Stimulated activated effector memory CD8-positive, alpha-beta T cell treated with anti-CD3 and anti-CD28 coated beads, Interleukin-12 subunit alpha, Interleukin-12 subunit beta, amount 100 ng/mL, for 72 hours (primary cell): ENCODE data around the gene MRFAP1.
A peak's percentile ranks its signal among the peaks of the same experiment; 100 is the strongest.
"Not testable (repeated sequence)": the region's sequence is repeated elsewhere in the genome, so short reads cannot be mapped to it uniquely, and the experiment has no call there.

Experiments used
- ATAC-seq: fragments of 150-1000 bp; cut with Tn5 transposase; 2 replicates; pipeline ENCODE4 v1.10.0; 2021
- DNase-seq, 2 donors: peaks; one replicate each; pipeline ENCODE4 v3.0.0; 2021 to 2022; ENCODE audit warnings: low spot score in 2 of 2
- H3K27ac Mint-ChIP-seq: one replicate; pipeline ENCODE4 v1.8.0; 2022; ENCODE audit warnings: mild to moderate bottlenecking, mixed read lengths
- H3K36me3 Mint-ChIP-seq: one replicate; pipeline ENCODE4 v1.8.0; 2022; ENCODE audit warnings: mild to moderate bottlenecking, mixed read lengths
- H3K4me1 Mint-ChIP-seq: one replicate; pipeline ENCODE4 v1.8.0; 2022; ENCODE audit warnings: mixed read lengths
- H3K4me3 Mint-ChIP-seq: one replicate; pipeline ENCODE4 v1.8.0; 2022; ENCODE audit warnings: mild to moderate bottlenecking, mixed read lengths
- H3K9me3 Mint-ChIP-seq: one replicate; pipeline ENCODE4 v1.8.0; 2022; ENCODE audit warnings: mixed read lengths

The MRFAP1 gene

DNA sequence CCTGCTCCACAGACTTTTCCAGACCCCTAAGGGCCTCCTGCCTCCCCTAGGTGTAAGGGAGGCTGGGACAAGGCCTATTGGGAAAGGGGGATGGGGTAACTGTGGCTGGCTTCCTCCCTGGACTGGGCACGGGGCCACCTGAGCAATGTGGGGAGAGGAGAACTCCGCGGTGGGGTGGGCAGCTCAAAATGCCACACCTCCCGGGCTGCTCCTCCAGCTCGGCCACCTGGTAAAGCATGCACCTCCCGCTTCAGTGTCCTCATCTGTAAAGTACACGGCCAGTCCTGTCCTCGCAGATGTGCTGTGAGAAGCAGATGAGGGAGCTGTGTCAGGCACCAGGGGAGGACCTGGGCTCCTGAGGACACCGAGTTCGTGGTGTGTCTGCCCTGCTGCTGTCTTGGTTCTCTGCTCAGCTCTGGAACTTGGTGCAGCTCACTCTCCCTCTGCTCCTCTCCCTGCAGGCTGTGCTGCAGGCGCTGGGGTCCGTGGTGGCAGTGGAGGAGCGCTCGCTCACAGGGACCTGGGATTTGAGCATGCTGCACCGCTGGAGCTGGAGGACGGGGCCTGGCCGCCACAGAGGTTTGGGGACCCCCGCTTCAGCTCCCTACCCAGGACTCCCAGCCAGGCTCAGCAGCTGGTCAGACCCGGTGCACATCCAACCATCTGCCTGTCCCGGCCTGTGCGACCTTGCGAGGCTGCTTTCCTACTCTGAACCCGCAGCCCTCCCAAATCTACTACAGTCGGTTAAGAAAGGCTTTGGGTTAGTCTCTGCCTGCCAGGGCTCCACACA is 20.8 kb upstream of the MRFAP1 start:
- DNase-seq (no peak), ATAC-seq (peak; percentile 38)
- H3K4me3 Mint-ChIP-seq, result no peak overlapping the region
- H3K36me3 Mint-ChIP-seq, result peaks cover 44% of the 10 kb centered on the region
- peak overlapping the region; percentile 32 for H3K27ac Mint-ChIP-seq
- H3K4me1 Mint-ChIP-seq, result no peaks in the 10 kb centered on the region
- H3K9me3 Mint-ChIP-seq, result no peaks in the 10 kb centered on the region

DNA sequence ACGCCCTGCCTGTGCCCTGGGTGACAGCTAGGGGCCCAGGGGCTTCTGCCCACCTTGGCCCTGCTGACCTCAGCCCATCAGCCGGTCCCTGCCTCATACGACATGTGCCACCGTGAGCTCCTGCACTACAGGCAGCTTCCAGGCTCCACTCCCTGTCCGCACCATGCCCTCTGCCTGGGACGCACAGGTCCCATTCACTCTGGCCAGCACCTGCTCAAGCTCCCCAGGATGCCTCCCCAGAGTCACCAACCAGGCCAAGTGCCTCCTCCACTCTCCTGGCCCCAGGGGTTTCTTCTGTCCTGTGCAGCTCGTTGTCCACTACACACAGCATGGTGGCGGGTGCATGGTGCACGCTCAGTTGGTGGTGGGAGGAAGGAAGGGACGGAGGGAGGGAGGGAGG is 20.2 kb upstream of the MRFAP1 start:
- Mint-ChIP-seq H3K9me3 (no peaks in the 10 kb centered on the region), H3K36me3 (peaks cover 37% of the 10 kb centered on the region)

DNA sequence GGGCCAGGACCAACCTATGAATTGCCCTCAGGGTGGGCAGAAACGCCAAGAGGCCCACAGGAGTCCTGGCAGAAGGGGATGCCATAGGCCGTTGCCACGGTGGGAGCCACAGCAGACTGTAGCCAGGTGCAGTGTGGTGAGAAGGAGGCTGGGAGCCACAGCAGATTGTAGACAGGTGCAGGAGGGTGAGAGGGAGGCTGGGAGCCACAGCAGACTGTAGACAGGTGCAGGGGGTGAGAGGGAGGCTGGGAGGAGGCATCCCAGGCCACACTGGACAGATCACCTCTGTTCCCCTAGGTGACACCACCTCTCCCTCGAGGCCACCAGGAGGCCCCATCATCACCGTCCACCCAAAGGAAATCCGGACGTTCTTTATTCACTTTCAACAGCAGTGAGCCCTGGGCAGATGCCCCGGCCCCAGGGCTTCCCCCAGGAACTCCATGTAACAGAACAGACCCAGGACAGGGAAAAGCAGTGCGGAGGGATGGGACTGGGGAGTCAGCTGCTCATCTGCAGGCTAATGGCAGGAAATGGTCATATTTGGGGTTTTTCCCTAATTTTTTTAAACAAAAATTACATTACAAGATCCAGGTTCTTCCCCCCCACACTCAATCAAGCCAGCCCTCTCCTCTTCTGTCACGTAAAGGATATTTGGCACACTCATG is 19.5 kb upstream of the MRFAP1 start:
- Mint-ChIP-seq H3K4me3 (no peak overlapping the region), H3K27ac (peak overlapping the region; percentile 26), H3K36me3 (peaks cover 30% of the 10 kb centered on the region), H3K9me3 (no peaks in the 10 kb centered on the region), H3K4me1 (no peaks in the 10 kb centered on the region)
- DNase-seq, result no peak
- peak; percentile 26 for ATAC-seq

More for the DNA sequence above, 20.2 kb upstream of the MRFAP1 start:
- no peak for ATAC-seq
- Mint-ChIP-seq H3K27ac (peak overlapping the region; percentile 32), H3K4me3 (no peak overlapping the region), H3K4me1 (no peaks in the 10 kb centered on the region)
- no peak for DNase-seq

DNA sequence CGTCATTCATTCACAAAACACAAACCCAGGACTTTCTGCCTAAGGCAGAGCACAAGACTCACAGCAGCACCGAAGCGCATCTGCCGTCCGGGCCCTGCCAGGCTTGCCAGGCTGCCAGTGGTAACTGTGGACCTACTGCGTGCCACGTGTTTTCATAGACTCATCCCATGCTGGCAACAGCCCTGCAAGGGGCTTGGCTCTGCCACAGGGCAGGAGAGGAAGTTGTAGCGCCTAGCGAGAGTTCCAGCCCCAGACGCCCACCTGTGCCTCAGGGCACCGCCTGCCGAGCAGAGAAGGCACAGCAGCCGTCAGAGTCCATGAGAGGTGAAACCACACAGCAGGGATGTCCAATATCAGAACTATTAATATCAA is 18.9 kb upstream of the MRFAP1 start:
- DNase-seq (no peak), ATAC-seq (no peak)
- no peak overlapping the region for H3K4me3 Mint-ChIP-seq
- H3K4me1 Mint-ChIP-seq, result no peaks in the 10 kb centered on the region
- no peaks in the 10 kb centered on the region for H3K9me3 Mint-ChIP-seq
- H3K27ac Mint-ChIP-seq, result no peak overlapping the region
- peaks cover 25% of the 10 kb centered on the region for H3K36me3 Mint-ChIP-seq

DNA sequence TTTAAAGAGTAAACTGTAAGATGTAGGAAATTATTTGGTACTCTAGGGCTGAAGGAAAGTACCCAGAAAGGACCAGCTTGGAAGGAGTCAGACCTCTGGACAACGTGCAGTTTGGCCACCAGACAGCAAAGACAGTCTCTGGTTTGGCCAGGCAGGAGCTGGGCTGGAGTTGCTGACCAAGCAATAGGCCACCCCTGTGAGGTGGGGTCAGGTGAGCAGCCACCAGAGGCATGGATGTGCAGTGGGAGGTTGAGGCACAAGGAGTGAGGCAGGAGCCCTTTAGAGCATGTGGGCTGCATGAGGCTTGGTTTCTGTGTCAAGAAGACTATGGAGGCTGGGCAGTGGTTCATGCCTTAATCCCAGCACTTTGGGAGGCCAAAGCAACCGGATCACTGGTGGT is 17.7 kb upstream of the MRFAP1 start:
- no peak overlapping the region for H3K4me3 Mint-ChIP-seq
- H3K9me3 Mint-ChIP-seq, result no peaks in the 10 kb centered on the region
- peak overlapping the region; percentile 17 for H3K27ac Mint-ChIP-seq

DNA sequence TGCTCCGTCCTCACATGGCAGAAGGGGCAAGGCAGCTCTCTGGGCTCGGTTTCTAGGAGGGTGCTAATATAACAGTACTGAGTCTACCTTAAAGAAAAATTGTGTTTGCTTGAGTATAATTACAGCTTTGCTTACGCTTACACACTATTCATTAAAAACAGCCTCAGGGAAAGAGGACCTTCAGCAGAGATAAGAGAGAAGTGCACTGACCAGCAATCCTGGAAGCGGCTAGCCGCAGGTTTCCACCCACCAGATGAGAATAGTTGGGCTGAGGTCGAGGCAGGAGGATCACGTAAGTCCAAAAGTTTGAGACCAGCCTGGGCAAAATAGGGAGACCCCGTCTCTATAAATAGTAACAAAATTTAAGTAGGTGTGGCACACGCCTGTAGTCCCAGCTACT is 15.2 kb upstream of the MRFAP1 start:
- Mint-ChIP-seq H3K36me3 (no peaks in the 10 kb centered on the region), H3K4me3 (no peak overlapping the region), H3K27ac (no peak overlapping the region), H3K4me1 (no peaks in the 10 kb centered on the region), H3K9me3 (no peaks in the 10 kb centered on the region)
- ATAC-seq (no peak), DNase-seq (no peak)

More for the DNA sequence above, 17.7 kb upstream of the MRFAP1 start:
- DNase-seq (no peak), ATAC-seq (no peak)
- Mint-ChIP-seq H3K4me1 (no peaks in the 10 kb centered on the region), H3K36me3 (peaks cover 13% of the 10 kb centered on the region)

DNA sequence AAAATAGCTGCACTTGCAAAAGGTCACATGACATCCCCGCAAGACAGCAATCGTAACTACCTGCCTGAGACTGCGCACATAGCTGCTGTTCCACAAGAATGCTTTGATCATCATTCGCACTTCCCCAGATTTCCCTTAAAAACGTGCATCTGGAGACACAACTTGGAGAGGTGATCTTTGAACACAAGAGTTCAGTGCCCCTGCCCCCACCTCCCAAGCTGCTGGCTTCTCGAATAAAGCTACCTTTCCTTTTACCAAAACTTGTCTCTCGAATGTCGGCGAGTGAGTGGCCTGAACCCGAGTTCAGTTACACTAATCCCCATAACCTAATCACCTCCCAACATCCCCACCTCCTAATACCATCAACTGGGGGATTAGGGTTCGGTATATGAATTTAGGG is 14.4 kb upstream of the MRFAP1 start:
- Mint-ChIP-seq H3K9me3 (no peaks in the 10 kb centered on the region), H3K27ac (no peak overlapping the region), H3K4me3 (no peak overlapping the region), H3K36me3 (no peaks in the 10 kb centered on the region), H3K4me1 (no peaks in the 10 kb centered on the region)
- no peak for DNase-seq
- no peak for ATAC-seq

DNA sequence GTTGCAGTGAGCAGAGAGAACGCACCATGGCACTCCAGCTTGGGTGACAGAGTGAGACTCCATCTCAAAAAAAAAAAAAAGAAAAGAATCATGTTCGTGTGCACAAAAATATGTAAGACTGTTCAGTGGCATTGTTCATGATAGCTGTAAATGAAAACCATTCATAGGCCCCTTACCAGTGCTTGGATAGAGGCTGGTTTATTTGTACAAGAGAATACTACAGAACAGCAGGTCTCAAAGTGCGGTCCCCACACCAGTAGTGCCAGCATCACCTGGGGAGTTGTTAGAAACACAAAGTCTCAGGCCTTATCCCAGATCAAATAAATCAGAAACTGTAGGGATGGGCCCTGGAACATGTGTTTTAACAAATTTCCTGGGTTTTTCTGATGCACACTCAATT is 12.7 kb upstream of the MRFAP1 start:
- Mint-ChIP-seq H3K27ac (no peak overlapping the region), H3K4me1 (no peaks in the 10 kb centered on the region), H3K4me3 (no peak overlapping the region), H3K36me3 (no peaks in the 10 kb centered on the region), H3K9me3 (no peaks in the 10 kb centered on the region)
- no peak for DNase-seq
- ATAC-seq, result no peak

DNA sequence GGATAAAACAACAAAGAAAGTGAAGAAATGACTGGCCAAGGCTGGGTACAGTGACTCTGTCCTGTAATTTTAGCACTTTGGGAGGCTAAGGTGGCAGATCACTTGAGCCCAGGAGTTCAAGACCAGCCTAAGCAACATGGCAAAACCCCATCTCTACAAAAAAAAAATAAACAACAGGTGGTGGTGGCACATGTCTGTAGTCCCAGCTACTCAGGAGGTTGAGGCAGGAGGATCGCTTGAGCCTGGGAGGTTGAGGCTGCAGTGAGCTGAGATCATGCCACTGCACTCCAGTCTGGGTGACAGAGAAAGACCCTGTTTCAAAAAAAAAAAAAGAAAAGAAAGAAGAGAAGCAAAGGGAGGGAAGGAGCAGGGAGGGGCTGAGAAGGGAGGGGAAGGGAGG is 12.0 kb upstream of the MRFAP1 start:
- H3K4me1 Mint-ChIP-seq, DNase-seq, H3K36me3 Mint-ChIP-seq, ATAC-seq, H3K4me3 Mint-ChIP-seq, H3K9me3 Mint-ChIP-seq: not testable (repeated sequence)
- H3K27ac Mint-ChIP-seq, result peak overlapping the region; percentile 23

DNA sequence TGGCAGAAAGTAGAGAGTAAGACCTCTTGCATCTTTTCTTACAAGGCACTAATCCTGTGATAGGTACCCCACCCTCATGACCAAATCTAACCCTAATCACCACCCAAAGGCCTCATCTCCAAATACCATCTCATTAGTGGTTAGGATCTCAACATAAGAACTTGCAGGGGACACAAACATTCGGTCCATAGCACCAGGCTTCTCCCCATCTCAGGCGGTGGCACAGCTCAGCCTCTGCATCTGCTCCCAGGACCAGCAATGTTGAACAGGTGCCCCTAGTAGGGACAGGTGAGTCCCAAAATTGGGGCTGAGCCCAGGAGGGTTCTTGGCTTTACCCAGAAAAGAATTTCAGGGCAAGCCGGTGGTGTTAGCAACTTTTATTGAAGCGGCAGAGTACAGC is 8.4 kb upstream of the MRFAP1 start:
- H3K27ac Mint-ChIP-seq, result peak overlapping the region; percentile 6
- no peak overlapping the region for H3K4me3 Mint-ChIP-seq
- no peaks in the 10 kb centered on the region for H3K9me3 Mint-ChIP-seq
- H3K4me1 Mint-ChIP-seq, result no peaks in the 10 kb centered on the region
- no peak for ATAC-seq
- no peak for DNase-seq
- no peaks in the 10 kb centered on the region for H3K36me3 Mint-ChIP-seq

DNA sequence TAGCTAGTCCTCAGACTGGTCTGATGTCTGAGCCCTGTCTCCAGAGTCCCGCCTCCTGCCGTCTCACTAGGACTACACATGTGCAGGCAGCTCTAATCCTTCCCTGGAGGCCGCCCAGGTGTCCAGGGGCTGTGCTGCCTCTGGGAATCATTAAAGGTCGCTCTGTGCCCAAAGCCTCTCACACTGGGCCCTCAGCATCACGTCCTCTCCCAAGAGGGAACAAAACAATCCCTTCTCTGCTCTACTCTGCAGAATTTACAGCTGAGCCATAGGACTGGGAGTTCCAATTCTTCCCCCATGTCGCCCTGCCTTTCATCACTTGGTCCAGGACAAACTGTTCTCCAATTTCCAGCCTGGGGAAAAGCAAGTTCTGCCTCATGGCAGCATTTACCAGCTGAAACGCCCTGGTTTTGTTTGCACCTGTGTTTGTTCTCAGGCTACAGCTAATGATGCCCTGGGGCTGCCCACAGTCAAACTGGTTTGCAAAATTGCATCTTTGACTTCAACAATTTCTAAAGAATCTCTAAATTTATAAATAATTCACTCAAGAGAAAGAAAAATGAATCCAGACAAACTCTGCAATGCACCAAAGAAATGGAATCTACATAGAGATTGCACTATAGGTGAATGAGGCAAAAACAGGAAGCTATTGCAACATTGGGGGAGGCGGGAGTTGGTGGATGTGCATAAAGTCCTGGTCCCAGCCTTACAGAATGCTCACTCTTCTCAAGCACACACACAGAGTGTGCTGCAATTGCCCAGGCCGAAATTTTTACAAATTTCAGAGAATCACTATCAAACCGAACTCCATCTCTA is 7.2 kb upstream of the MRFAP1 start:
- no peak overlapping the region for H3K4me3 Mint-ChIP-seq
- H3K27ac Mint-ChIP-seq, result peak overlapping the region; percentile 58
- DNase-seq (no peak), ATAC-seq (no peak)
- no peaks in the 10 kb centered on the region for H3K9me3 Mint-ChIP-seq
- H3K4me1 Mint-ChIP-seq, result no peaks in the 10 kb centered on the region
- no peaks in the 10 kb centered on the region for H3K36me3 Mint-ChIP-seq

DNA sequence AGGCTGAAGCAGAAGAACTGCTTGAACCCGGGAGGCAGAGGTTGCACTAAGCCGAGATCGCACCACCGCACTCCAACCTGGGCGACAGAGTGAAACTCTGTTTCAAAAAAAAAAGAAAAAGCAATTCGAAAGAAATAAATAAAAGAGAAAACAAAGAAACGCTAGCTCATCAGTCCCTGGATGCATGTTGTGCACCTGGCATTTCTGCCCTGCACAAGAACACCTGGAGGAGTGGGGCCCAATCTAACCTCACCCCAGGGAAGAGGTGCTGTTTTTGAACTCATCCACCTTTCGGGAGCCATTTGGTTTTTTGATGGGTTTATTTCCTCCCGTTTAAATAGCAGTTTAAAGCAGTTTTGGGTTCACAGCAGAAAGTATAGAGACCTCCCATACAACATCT is 5.7 kb upstream of the MRFAP1 start:
- DNase-seq (no peak), ATAC-seq (no peak)
- Mint-ChIP-seq H3K4me1 (no peaks in the 10 kb centered on the region), H3K27ac (no peak overlapping the region), H3K9me3 (no peaks in the 10 kb centered on the region), H3K36me3 (no peaks in the 10 kb centered on the region), H3K4me3 (no peak overlapping the region)

DNA sequence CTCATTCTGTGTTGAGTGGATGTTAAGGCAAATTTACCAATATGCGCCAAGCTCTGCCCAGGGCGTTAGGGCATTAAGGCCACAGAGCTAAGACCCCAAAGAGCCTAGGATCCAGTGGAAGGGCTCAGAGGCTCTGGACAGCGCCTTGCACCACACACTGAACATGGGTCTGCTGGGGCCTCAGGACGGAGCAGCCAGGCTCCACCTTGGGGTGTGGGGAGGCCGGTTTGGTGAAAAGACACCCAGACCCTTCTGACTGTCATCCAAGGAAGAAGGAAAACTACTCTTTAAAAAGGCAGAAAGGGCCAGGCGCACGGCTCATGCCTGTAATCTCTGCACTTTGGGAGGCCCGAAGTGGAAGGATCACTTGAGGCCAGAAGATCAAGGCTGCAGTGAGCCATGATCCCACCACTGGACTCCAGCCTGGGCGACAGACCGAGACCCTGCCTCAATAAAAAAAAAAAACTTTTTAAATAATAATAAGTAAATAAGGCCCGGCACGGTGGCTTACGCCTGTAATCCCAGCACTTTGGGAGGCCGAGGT is 1.3 kb upstream of the MRFAP1 start:
- Mint-ChIP-seq H3K4me3 (no peak overlapping the region), H3K36me3 (peaks cover 44% of the 10 kb centered on the region), H3K9me3 (no peaks in the 10 kb centered on the region), H3K4me1 (peaks cover 41% of the 10 kb centered on the region), H3K27ac (no peak overlapping the region)
- DNase-seq (no peak), ATAC-seq (no peak)

DNA sequence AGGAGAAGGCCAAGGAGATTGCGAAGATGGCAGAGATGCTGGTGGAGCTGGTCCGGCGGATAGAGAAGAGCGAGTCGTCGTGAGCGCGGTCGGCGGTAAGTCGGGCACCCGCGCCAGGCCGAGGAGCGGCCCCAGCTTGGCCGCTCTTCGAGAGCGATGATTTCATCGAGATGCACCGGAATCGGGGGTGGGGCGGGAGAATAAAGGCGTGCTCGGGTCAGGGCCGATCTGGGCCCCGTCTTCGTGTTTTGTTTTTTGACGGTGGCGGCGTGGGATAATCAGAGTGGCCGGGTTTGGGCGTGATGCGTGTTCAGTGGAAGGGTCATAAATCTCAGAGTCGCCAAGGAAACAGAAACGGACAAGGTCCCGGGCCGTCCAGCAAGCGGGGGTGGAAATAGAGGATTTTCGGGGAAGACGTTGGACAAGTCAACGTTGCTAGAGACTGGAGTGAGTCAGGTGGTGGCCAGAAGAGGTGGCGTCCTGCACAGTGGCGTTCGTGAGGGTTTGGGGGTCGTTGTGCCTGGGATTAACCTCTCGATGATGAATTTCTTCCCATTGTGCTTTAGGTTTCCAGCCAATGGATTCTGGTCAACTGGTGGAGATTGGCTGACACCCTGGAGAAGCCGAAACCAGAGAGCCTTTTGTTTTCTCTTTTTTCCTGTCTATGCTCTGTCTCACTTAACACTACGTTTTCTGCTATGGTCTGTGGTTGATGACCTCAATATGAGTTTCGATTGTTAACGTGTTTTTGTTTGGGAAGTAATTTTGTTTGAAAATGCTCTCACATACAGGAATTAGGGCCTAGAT is 882 bp downstream of the MRFAP1 start:
- Mint-ChIP-seq H3K4me1 (peaks cover 46% of the 10 kb centered on the region), H3K4me3 (peak overlapping the region; percentile 100), H3K27ac (peak overlapping the region; percentile 100), H3K36me3 (peaks cover 49% of the 10 kb centered on the region), H3K9me3 (no peaks in the 10 kb centered on the region)
- DNase-seq (peak in 1 of 2 donors; percentile 65), ATAC-seq (peak; percentile 68)

DNA sequence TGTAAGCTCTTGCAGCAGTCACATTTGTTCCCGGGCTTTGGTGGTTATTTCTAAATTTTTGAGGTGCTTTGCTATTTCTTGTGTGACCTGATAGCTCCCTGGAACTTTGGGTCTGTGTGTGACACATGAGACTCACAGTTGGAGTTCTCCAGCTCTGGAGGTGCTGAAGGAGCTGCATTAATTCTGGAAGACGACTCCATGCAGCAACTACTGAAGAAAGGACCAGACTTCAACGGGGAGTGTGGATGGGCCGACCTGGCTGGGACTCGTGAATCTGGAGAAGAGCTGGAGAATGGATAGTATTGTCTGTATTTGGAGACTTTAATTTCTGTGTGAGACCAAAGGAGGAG is 1.5 kb downstream of the MRFAP1 start:
- ATAC-seq (no peak), DNase-seq (no peak)
- Mint-ChIP-seq H3K27ac (peak overlapping the region; percentile 100), H3K4me3 (peak overlapping the region; percentile 100), H3K9me3 (no peaks in the 10 kb centered on the region), H3K36me3 (peaks cover 49% of the 10 kb centered on the region), H3K4me1 (peaks cover 46% of the 10 kb centered on the region)
